ENCODE measurements around the gene CRYGD.
"Not testable (repeated sequence)": the region's sequence is repeated elsewhere in the genome, so short reads cannot be mapped to it uniquely, and the experiment has no call there.

Gene CRYGD

GRCh38 chr2:208098701-208099100 lies 25.6 kb downstream of the CRYGD start:
- not testable (repeated sequence) for H3K18ac ChIP-seq (ENCODE audit: low read depth in 1 of 2, low read length in 2 of 2); H2AFZ ChIP-seq (ENCODE audit: low read depth, low read length); H3K27ac ChIP-seq (ENCODE audit: low read length, poor library complexity, severe bottlenecking); H2BK12ac ChIP-seq (ENCODE audit: low read length in 2 of 2); H3K9ac ChIP-seq (ENCODE audit: low read length); H3K4me2 ChIP-seq (ENCODE audit: low read length, poor library complexity, severe bottlenecking); H3K36me3 ChIP-seq (ENCODE audit: control insufficient read depth in 1 of 2, insufficient read depth in 2 of 2, low read depth in 1 of 2, low read length in 2 of 2); H4K8ac ChIP-seq (ENCODE audit: low read length); H3K23ac ChIP-seq (ENCODE audit: low read length in 2 of 2); H3K9me3 ChIP-seq (ENCODE audit: control insufficient read depth, low read length); H3K14ac ChIP-seq (ENCODE audit: low read length in 2 of 2); H2BK120ac ChIP-seq (ENCODE audit: low read depth, low read length); H2BK15ac ChIP-seq (ENCODE audit: low read depth, poor library complexity, severe bottlenecking); H3K4me1 ChIP-seq (ENCODE audit: control insufficient read depth, insufficient read depth, low read depth, low read length); H2BK5ac ChIP-seq (ENCODE audit: low read depth, low read length, poor library complexity, severe bottlenecking); DNase-seq; H4K91ac ChIP-seq (ENCODE audit: low read length); H3K79me1 ChIP-seq (replicated peaks; ENCODE audit: low read length, poor library complexity, severe bottlenecking); H2AK5ac ChIP-seq (ENCODE audit: low read length, severe bottlenecking); H3K4me3 ChIP-seq (ENCODE audit: insufficient read depth in 1 of 2, low read depth in 1 of 2, low read length in 2 of 2); H3K4ac ChIP-seq (ENCODE audit: low read depth in 1 of 2, low read length in 2 of 2)
- peaks cover 0 to 21% of the 10 kb centered on the region in 2 experiments for H3K27me3 ChIP-seq (ENCODE audit: control insufficient read depth in 1 of 2, insufficient read depth in 1 of 2, low read length in 2 of 2)
- WGBS = 100% methylated on average over 1 of the region's 1 CpG

DNA sequence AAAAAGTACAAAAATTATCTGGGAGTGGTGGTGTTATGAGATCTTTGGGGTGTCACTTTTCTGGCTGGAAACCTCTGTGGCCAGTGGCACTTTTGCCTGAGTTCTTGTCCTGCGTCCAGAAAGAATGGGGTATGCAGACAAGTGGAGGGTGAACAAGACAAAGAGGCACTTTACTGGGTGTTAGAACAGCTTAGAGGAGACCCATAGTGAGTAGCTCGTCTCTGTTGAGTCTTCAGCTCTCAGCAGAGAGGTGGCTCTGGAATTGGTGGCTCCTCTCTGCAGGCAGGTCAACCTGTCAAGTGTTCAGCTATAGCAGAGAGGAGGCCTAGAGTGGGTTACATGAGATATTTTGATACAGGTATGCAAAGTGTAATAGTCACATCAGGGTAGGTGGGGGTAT lies 26.1 kb downstream of the CRYGD start:
- Histone ChIP-seq H3K79me1 (replicated peaks; ENCODE audit: low read length, poor library complexity, severe bottlenecking) (no peaks in the 10 kb centered on the region), H3K4ac (ENCODE audit: low read depth in 1 of 2, low read length in 2 of 2) (no peak overlapping the region), H3K18ac (ENCODE audit: low read depth in 1 of 2, low read length in 2 of 2) (no peak overlapping the region), H3K4me2 (ENCODE audit: low read length, poor library complexity, severe bottlenecking) (no peak overlapping the region), H2AFZ (ENCODE audit: low read depth, low read length) (no peak overlapping the region), H3K9me3 (ENCODE audit: control insufficient read depth, low read length) (no peaks in the 10 kb centered on the region), H2BK120ac (ENCODE audit: low read depth, low read length) (no peak overlapping the region), H3K36me3 (ENCODE audit: control insufficient read depth in 1 of 2, insufficient read depth in 2 of 2, low read depth in 1 of 2, low read length in 2 of 2) (no peaks in the 10 kb centered on the region), H2BK15ac (ENCODE audit: low read depth, poor library complexity, severe bottlenecking) (no peak overlapping the region), H3K23ac (ENCODE audit: low read length in 2 of 2) (no peak overlapping the region), H2AK5ac (ENCODE audit: low read length, severe bottlenecking) (no peak overlapping the region), H3K4me1 (ENCODE audit: control insufficient read depth, insufficient read depth, low read depth, low read length) (no peaks in the 10 kb centered on the region), H3K27ac (ENCODE audit: low read length, poor library complexity, severe bottlenecking) (no peak overlapping the region), H2BK5ac (ENCODE audit: low read depth, low read length, poor library complexity, severe bottlenecking) (no peak overlapping the region), H4K8ac (ENCODE audit: low read length) (no peak overlapping the region), H3K9ac (ENCODE audit: low read length) (no peak overlapping the region), H2BK12ac (ENCODE audit: low read length in 2 of 2) (no peak overlapping the region), H3K14ac (ENCODE audit: low read length in 2 of 2) (no peak overlapping the region), H4K91ac (ENCODE audit: low read length) (no peak overlapping the region), H3K4me3 (ENCODE audit: insufficient read depth in 1 of 2, low read depth in 1 of 2, low read length in 2 of 2) (no peak overlapping the region), H3K27me3 (ENCODE audit: control insufficient read depth in 1 of 2, insufficient read depth in 1 of 2, low read length in 2 of 2) (peaks cover 0 to 21% of the 10 kb centered on the region in 2 experiments)
- no peak for DNase-seq
- whole genome bisulfite sequencing = 100% methylated on average over 1 of the region's 2 CpGs

- H3K9me3 ChIP-seq (ENCODE audit: control insufficient read depth, low read length) = no peaks in the 10 kb centered on the region
- H2BK120ac ChIP-seq (ENCODE audit: low read depth, low read length) = no peak overlapping the region
- no peak overlapping the region for H3K23ac ChIP-seq (ENCODE audit: low read length in 2 of 2)
- peaks cover 0 to 22% of the 10 kb centered on the region in 2 experiments for H3K27me3 ChIP-seq (ENCODE audit: control insufficient read depth in 1 of 2, insufficient read depth in 1 of 2, low read length in 2 of 2)
- H2BK12ac ChIP-seq (ENCODE audit: low read length in 2 of 2) = no peak overlapping the region
- no peak overlapping the region for H4K91ac ChIP-seq (ENCODE audit: low read length)
- H4K8ac ChIP-seq (ENCODE audit: low read length) = no peak overlapping the region
- no peak overlapping the region for H3K4me3 ChIP-seq (ENCODE audit: insufficient read depth in 1 of 2, low read depth in 1 of 2, low read length in 2 of 2)
- DNase-seq = no peak
- no peaks in the 10 kb centered on the region for H3K4me1 ChIP-seq (ENCODE audit: control insufficient read depth, insufficient read depth, low read depth, low read length)
- no peak overlapping the region for H2AK5ac ChIP-seq (ENCODE audit: low read length, severe bottlenecking)
- no peak overlapping the region for H2BK15ac ChIP-seq (ENCODE audit: low read depth, poor library complexity, severe bottlenecking)
- H3K9ac ChIP-seq (ENCODE audit: low read length) = no peak overlapping the region
- H3K4me2 ChIP-seq (ENCODE audit: low read length, poor library complexity, severe bottlenecking) = no peak overlapping the region
- no peak overlapping the region for H3K4ac ChIP-seq (ENCODE audit: low read depth in 1 of 2, low read length in 2 of 2)
- H3K79me1 ChIP-seq (replicated peaks; ENCODE audit: low read length, poor library complexity, severe bottlenecking) = no peaks in the 10 kb centered on the region
- no peak overlapping the region for H3K27ac ChIP-seq (ENCODE audit: low read length, poor library complexity, severe bottlenecking)
- 78% methylated on average over 5 of the region's 5 CpGs for WGBS
- no peak overlapping the region for H3K14ac ChIP-seq (ENCODE audit: low read length in 2 of 2)
- no peak overlapping the region for H3K18ac ChIP-seq (ENCODE audit: low read depth in 1 of 2, low read length in 2 of 2)
- H3K36me3 ChIP-seq (ENCODE audit: control insufficient read depth in 1 of 2, insufficient read depth in 2 of 2, low read depth in 1 of 2, low read length in 2 of 2) = no peaks in the 10 kb centered on the region
- H2AFZ ChIP-seq (ENCODE audit: low read depth, low read length) = no peak overlapping the region
- no peak overlapping the region for H2BK5ac ChIP-seq (ENCODE audit: low read depth, low read length, poor library complexity, severe bottlenecking)
Measured at GRCh38 chr2:208097801-208098200, 26.5 kb downstream of the CRYGD start.

GRCh38 chr2:208097313-208097712 lies 27.0 kb downstream of the CRYGD start:
- no peak overlapping the region for H4K8ac ChIP-seq (ENCODE audit: low read length)
- no peak overlapping the region for H3K27ac ChIP-seq (ENCODE audit: low read length, poor library complexity, severe bottlenecking)
- no peak overlapping the region for H3K4me2 ChIP-seq (ENCODE audit: low read length, poor library complexity, severe bottlenecking)
- no peak overlapping the region for H2BK5ac ChIP-seq (ENCODE audit: low read depth, low read length, poor library complexity, severe bottlenecking)
- no peak overlapping the region for H2BK15ac ChIP-seq (ENCODE audit: low read depth, poor library complexity, severe bottlenecking)
- no peaks in the 10 kb centered on the region for H3K9me3 ChIP-seq (ENCODE audit: control insufficient read depth, low read length)
- no peaks in the 10 kb centered on the region for H3K79me1 ChIP-seq (replicated peaks; ENCODE audit: low read length, poor library complexity, severe bottlenecking)
- 81% methylated on average over 3 of the region's 3 CpGs for WGBS
- DNase-seq = no peak
- H3K9ac ChIP-seq (ENCODE audit: low read length) = no peak overlapping the region
- H3K4me1 ChIP-seq (ENCODE audit: control insufficient read depth, insufficient read depth, low read depth, low read length) = no peaks in the 10 kb centered on the region
- no peak overlapping the region for H4K91ac ChIP-seq (ENCODE audit: low read length)
- H3K4me3 ChIP-seq (ENCODE audit: insufficient read depth in 1 of 2, low read depth in 1 of 2, low read length in 2 of 2) = no peak overlapping the region
- no peak overlapping the region for H3K4ac ChIP-seq (ENCODE audit: low read depth in 1 of 2, low read length in 2 of 2)
- no peak overlapping the region for H3K18ac ChIP-seq (ENCODE audit: low read depth in 1 of 2, low read length in 2 of 2)
- peaks cover 0 to 27% of the 10 kb centered on the region in 2 experiments for H3K27me3 ChIP-seq (ENCODE audit: control insufficient read depth in 1 of 2, insufficient read depth in 1 of 2, low read length in 2 of 2)
- no peak overlapping the region for H2AK5ac ChIP-seq (ENCODE audit: low read length, severe bottlenecking)
- no peak overlapping the region for H3K14ac ChIP-seq (ENCODE audit: low read length in 2 of 2)
- H3K23ac ChIP-seq (ENCODE audit: low read length in 2 of 2) = no peak overlapping the region
- H2BK120ac ChIP-seq (ENCODE audit: low read depth, low read length) = no peak overlapping the region
- no peak overlapping the region for H2BK12ac ChIP-seq (ENCODE audit: low read length in 2 of 2)
- no peaks in the 10 kb centered on the region for H3K36me3 ChIP-seq (ENCODE audit: control insufficient read depth in 1 of 2, insufficient read depth in 2 of 2, low read depth in 1 of 2, low read length in 2 of 2)
- no peak overlapping the region for H2AFZ ChIP-seq (ENCODE audit: low read depth, low read length)

All from mesenchymal stem cell (in vitro differentiated cells and primary cell).